B cell (primary cell): ENCODE measurements around the gene P3H3.

Experiments
- CTCF ChIP-seq: fragments of 200-600 bp; IDR thresholded peaks from one replicate; pipeline ENCODE4 v1.8.0; 2022; ENCODE audit warnings: antibody characterized with exemption, mild to moderate bottlenecking
- EZH2 ChIP-seq: IDR thresholded peaks from 2 replicates; pipeline ENCODE4 v1.6.1; 2012; ENCODE audit warnings: borderline replicate concordance, low read depth, mild to moderate bottlenecking, moderate library complexity, low read length; ENCODE audit not compliant: insufficient read depth, poor library complexity, severe bottlenecking

GRCh38 chr12:6854036-6854435 is 25.8 kb downstream of the P3H3 start:
- TF ChIP-seq CTCF: no peak
- TF ChIP-seq EZH2: no peak
